ACHN (cell line): Measurements from ENCODE around the gene BANF2.
"Not testable (repeated sequence)": the region's sequence is repeated elsewhere in the genome, so short reads cannot be mapped to it uniquely, and the experiment has no call there.

ENCODE experiments used
- DNase-seq: peaks from one replicate; pipeline ENCODE4 v3.0.0-alpha.2; 2015
- in situ Hi-C: cut with HindIII; loops from 2 replicates; pipeline ENCODE4 v1.10.0; 2017; ENCODE audit warnings: low sequenced_read_pairs, low pct_ligation_motif_present, low pct_unique_long_range_greater_than_20kb

Gene BANF2

GRCh38 chr20:17699931-17700351 is at the start of gene BANF2:
Gene BANF2 (plus strand): TSS chr20:17699966. CDS start chr20:17725026, 25,060 bp downstream.
- DNase-seq, result no peak
- in situ Hi-C loops, result no loop called here

GRCh38 chr20:17650301-17651128 is 49.3 kb upstream of the BANF2 start:
- in situ Hi-C loops, result no loop called here
- no peak for DNase-seq

GRCh38 chr20:17651129-17651759 is 48.5 kb upstream of the BANF2 start:
- in situ Hi-C loops, result no loop called here
- no peak for DNase-seq

GRCh38 chr20:17651760-17652388 is 47.9 kb upstream of the BANF2 start:
- in situ Hi-C loops, result no loop called here
- DNase-seq, result no peak

- no peak for DNase-seq
- in situ Hi-C loops, result no loop called here
Measured at GRCh38 chr20:17652411-17652810, 47.4 kb upstream of the BANF2 start.

- DNase-seq, result no peak
- in situ Hi-C loops, result no loop called here
Measured at GRCh38 chr20:17653835-17654648, 45.7 kb upstream of the BANF2 start.

GRCh38 chr20:17654649-17655285 is 45.0 kb upstream of the BANF2 start:
- DNase-seq, result peak; percentile 22
- in situ Hi-C loops, result no loop called here

- DNase-seq, result no peak
- in situ Hi-C loops, result no loop called here
Measured at GRCh38 chr20:17655286-17655651, 44.5 kb upstream of the BANF2 start.

GRCh38 chr20:17655865-17656479 is 43.8 kb upstream of the BANF2 start:
- DNase-seq, result no peak

GRCh38 chr20:17657079-17657825 is 42.5 kb upstream of the BANF2 start:
- in situ Hi-C loops, result no loop called here

More at GRCh38 chr20:17655865-17656479, 43.8 kb upstream of the BANF2 start:
- in situ Hi-C loops, result no loop called here

GRCh38 chr20:17657898-17658647 is 41.7 kb upstream of the BANF2 start:
- no peak for DNase-seq
- in situ Hi-C loops, result no loop called here

More at GRCh38 chr20:17657079-17657825, 42.5 kb upstream of the BANF2 start:
- DNase-seq, result no peak

GRCh38 chr20:17658648-17658993 is 41.1 kb upstream of the BANF2 start:
- DNase-seq, result no peak

GRCh38 chr20:17659344-17659743 is 40.4 kb upstream of the BANF2 start:
- DNase-seq, in situ Hi-C loops: not testable (repeated sequence)

More at GRCh38 chr20:17658648-17658993, 41.1 kb upstream of the BANF2 start:
- in situ Hi-C loops, result no loop called here

GRCh38 chr20:17659801-17660200 is 40.0 kb upstream of the BANF2 start:
- DNase-seq, result no peak
- in situ Hi-C loops, result no loop called here

- no peak for DNase-seq
- in situ Hi-C loops, result no loop called here
Measured at GRCh38 chr20:17660667-17661066, 39.1 kb upstream of the BANF2 start.

GRCh38 chr20:17661121-17661744 is 38.5 kb upstream of the BANF2 start:
- in situ Hi-C loops, result no loop called here
- no peak for DNase-seq
